Measurements from ENCODE around the gene XYLT1. TPM values are rescaled to one million over a fixed set of nuclear protein-coding genes. Genes with fewer than 3 reads are reported as not detected.

The XYLT1 gene
- total and polyA plus RNA-seq, 2 of the 8 experiments (the other 6 are each of a cell fraction or from before 2014, with no cell fraction given) = 6.6 to 25.4 TPM

DNA sequence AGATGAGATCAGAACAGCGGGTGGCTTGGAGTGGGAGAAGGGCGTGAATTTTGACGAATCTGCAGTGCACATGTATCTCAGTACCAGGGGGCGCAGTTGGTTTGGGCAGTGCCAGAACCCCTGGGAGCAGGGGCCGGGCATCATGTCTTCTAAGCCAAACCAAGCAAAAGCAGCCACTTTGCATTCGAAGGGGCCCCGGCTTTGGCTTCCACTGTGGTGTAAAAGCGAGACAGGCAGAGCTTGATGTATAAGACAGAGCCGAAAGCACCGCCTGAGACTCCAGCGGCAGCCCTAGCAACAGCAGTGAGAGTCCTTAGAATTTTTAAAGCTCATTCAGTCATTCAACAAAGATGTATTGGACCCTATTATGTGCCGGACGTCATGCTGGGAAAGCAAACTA is 3.8 kb upstream of the XYLT1 start (continued):
- TF ChIP-seq, protein P1, sequence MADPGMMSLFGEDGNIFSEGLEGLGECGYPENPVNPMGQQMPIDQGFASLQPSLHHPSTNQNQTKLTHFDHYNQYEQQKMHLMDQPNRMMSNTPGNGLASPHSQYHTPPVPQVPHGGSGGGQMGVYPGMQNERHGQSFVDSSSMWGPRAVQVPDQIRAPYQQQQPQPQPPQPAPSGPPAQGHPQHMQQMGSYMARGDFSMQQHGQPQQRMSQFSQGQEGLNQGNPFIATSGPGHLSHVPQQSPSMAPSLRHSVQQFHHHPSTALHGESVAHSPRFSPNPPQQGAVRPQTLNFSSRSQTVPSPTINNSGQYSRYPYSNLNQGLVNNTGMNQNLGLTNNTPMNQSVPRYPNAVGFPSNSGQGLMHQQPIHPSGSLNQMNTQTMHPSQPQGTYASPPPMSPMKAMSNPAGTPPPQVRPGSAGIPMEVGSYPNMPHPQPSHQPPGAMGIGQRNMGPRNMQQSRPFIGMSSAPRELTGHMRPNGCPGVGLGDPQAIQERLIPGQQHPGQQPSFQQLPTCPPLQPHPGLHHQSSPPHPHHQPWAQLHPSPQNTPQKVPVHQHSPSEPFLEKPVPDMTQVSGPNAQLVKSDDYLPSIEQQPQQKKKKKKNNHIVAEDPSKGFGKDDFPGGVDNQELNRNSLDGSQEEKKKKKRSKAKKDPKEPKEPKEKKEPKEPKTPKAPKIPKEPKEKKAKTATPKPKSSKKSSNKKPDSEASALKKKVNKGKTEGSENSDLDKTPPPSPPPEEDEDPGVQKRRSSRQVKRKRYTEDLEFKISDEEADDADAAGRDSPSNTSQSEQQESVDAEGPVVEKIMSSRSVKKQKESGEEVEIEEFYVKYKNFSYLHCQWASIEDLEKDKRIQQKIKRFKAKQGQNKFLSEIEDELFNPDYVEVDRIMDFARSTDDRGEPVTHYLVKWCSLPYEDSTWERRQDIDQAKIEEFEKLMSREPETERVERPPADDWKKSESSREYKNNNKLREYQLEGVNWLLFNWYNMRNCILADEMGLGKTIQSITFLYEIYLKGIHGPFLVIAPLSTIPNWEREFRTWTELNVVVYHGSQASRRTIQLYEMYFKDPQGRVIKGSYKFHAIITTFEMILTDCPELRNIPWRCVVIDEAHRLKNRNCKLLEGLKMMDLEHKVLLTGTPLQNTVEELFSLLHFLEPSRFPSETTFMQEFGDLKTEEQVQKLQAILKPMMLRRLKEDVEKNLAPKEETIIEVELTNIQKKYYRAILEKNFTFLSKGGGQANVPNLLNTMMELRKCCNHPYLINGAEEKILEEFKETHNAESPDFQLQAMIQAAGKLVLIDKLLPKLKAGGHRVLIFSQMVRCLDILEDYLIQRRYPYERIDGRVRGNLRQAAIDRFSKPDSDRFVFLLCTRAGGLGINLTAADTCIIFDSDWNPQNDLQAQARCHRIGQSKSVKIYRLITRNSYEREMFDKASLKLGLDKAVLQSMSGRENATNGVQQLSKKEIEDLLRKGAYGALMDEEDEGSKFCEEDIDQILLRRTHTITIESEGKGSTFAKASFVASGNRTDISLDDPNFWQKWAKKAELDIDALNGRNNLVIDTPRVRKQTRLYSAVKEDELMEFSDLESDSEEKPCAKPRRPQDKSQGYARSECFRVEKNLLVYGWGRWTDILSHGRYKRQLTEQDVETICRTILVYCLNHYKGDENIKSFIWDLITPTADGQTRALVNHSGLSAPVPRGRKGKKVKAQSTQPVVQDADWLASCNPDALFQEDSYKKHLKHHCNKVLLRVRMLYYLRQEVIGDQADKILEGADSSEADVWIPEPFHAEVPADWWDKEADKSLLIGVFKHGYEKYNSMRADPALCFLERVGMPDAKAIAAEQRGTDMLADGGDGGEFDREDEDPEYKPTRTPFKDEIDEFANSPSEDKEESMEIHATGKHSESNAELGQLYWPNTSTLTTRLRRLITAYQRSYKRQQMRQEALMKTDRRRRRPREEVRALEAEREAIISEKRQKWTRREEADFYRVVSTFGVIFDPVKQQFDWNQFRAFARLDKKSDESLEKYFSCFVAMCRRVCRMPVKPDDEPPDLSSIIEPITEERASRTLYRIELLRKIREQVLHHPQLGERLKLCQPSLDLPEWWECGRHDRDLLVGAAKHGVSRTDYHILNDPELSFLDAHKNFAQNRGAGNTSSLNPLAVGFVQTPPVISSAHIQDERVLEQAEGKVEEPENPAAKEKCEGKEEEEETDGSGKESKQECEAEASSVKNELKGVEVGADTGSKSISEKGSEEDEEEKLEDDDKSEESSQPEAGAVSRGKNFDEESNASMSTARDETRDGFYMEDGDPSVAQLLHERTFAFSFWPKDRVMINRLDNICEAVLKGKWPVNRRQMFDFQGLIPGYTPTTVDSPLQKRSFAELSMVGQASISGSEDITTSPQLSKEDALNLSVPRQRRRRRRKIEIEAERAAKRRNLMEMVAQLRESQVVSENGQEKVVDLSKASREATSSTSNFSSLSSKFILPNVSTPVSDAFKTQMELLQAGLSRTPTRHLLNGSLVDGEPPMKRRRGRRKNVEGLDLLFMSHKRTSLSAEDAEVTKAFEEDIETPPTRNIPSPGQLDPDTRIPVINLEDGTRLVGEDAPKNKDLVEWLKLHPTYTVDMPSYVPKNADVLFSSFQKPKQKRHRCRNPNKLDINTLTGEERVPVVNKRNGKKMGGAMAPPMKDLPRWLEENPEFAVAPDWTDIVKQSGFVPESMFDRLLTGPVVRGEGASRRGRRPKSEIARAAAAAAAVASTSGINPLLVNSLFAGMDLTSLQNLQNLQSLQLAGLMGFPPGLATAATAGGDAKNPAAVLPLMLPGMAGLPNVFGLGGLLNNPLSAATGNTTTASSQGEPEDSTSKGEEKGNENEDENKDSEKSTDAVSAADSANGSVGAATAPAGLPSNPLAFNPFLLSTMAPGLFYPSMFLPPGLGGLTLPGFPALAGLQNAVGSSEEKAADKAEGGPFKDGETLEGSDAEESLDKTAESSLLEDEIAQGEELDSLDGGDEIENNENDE (IDR thresholded peaks at IDR 0.05; ENCODE audit: insufficient replicate concordance, low read length) = no peak
- TF ChIP-seq NANOG (IDR thresholded peaks at IDR 0.05; ENCODE audit: insufficient read depth, low read depth, low read length, poor library complexity, severe bottlenecking) (no peak), BCL11A (IDR thresholded peaks at IDR 0.05; ENCODE audit: low read depth in 2 of 2, low read length in 2 of 2) (no peak), RXRA (IDR thresholded peaks at IDR 0.05; ENCODE audit: insufficient read depth, low read depth, low read length) (no peak), SRF (IDR thresholded peaks at IDR 0.05; ENCODE audit: low read depth, low read length) (no peak)

Data from H1 (cell line).